HepG2 (cell line): ENCODE data around the gene GPC6. TPM values are rescaled to one million over a fixed set of nuclear protein-coding genes. Genes with fewer than 3 reads are reported as not detected.

Experiments used
- ATAC-seq: fragments of 200-7000 bp; cut with Tn5 transposase; 3 replicates; pipeline ENCODE4 v1.9.1; 2020; ENCODE audit warnings: mild to moderate bottlenecking, moderate library complexity
- BruUV-seq: library from RNA; stranded (reverse); fragments of 400-500 nt; replicated peaks from 2 replicates; lab custom pipeline; 2021; lab: Mats Ljungman, UMichigan
- CTCF ChIA-PET: fragments of 300-600 bp; formaldehyde crosslinking; extraction: SDS; loops from one replicate; lab custom pipeline; 2021; ENCODE audit warnings: low total read pairs, inconsistent platforms, low intra/inter-chr PET ratio; lab: Yijun Ruan, JAX
- POLR2A ChIA-PET: fragments of 350-600 bp; sonication (Branson Sonifier 250); formaldehyde crosslinking; loops from one replicate; lab custom pipeline; 2020; ENCODE audit warnings: antibody characterized with exemption, inconsistent platforms; lab: Yijun Ruan, JAX
- DNase-seq: peaks from one replicate; pipeline ENCODE4 v3.0.0-alpha.2; 2015; ENCODE audit warnings: low spot score
- FAIRE-seq: peaks from 3 replicates; lab custom pipeline; 2011; peaks lifted over from hg19 to GRCh38; lab: Jason Lieb, UNC
- H2AFZ ChIP-seq: one replicate; pipeline ENCODE4 v1.6.1; 2011; ENCODE audit warnings: low read length, inconsistent platforms
- H3K27ac ChIP-seq: fragments of 300-600 bp; 3 replicates; pipeline ENCODE4 v1.8.0; 2011; ENCODE audit warnings: mixed run types, mild to moderate bottlenecking, mixed read lengths, low read length, inconsistent platforms; ENCODE audit not compliant: insufficient read depth; ENCODE audit errors: extremely low read length
- H3K27me3 ChIP-seq, 2 experiments: fragments of 200-600 bp in 1 of 2; 2 replicates in 1 of 2; 3 replicates in 1 of 2; pipeline versions ENCODE4 v1.6.0 to v1.8.0; 2011; ENCODE audit warnings: low read length in 2 of 2, mild to moderate bottlenecking in 2 of 2, moderate library complexity in 2 of 2, inconsistent platforms in 1 of 2; ENCODE audit not compliant: insufficient read depth in 2 of 2, control insufficient read depth in 1 of 2
- H3K36me3 ChIP-seq, 2 experiments: fragments of 200-600 bp in 1 of 2; replicated peaks in 1 of 2; 2 replicates in 1 of 2; 3 replicates in 1 of 2; pipeline versions ENCODE4 v1.5.1 to v1.8.0; 2011; ENCODE audit warnings: low read length in 2 of 2, inconsistent platforms in 1 of 2; ENCODE audit not compliant: insufficient read depth in 2 of 2, control insufficient read depth in 1 of 2
- H3K4me1 ChIP-seq: 2 replicates; pipeline ENCODE4 v1.5.1; 2012; ENCODE audit warnings: low read length, inconsistent platforms; ENCODE audit not compliant: insufficient read depth
- H3K4me2 ChIP-seq: 2 replicates; pipeline ENCODE4 v1.6.0; 2011; ENCODE audit warnings: low read depth, low read length, inconsistent platforms
- H3K4me3 ChIP-seq, 3 experiments: fragments of 200-600 bp in 1 of 3; sonication (generic), shearing (Covaris generic) in 1 of 3; replicated peaks in 1 of 3; 2 replicates each; pipeline ENCODE4 v1.5.1; 2011 to 2016; ENCODE audit warnings: low read length in 3 of 3, inconsistent platforms in 2 of 3, low read depth in 2 of 3, mild to moderate bottlenecking in 2 of 3, control low read depth in 1 of 3, mixed read lengths in 1 of 3; ENCODE audit not compliant: insufficient read depth in 1 of 3
- H3K79me2 ChIP-seq: one replicate; pipeline ENCODE4 v1.6.1; 2011; ENCODE audit warnings: low read length, inconsistent platforms; ENCODE audit not compliant: insufficient read depth
- H3K9ac ChIP-seq: 2 replicates; pipeline ENCODE4 v1.6.0; 2011; ENCODE audit warnings: mild to moderate bottlenecking, low read depth, low read length, inconsistent platforms; ENCODE audit not compliant: insufficient read depth
- H3K9me3 ChIP-seq: 2 replicates; pipeline ENCODE4 v1.5.1; 2012; ENCODE audit warnings: mild to moderate bottlenecking, low read length
- H4K20me1 ChIP-seq: 2 replicates; pipeline ENCODE4 v1.6.0; 2011; ENCODE audit warnings: inconsistent platforms, mild to moderate bottlenecking, low read length, moderate library complexity; ENCODE audit not compliant: insufficient read depth
- AKAP8 ChIP-seq: sonication (generic); formaldehyde crosslinking; IDR thresholded peaks from 2 replicates; pipeline ENCODE4 v1.5.1; 2020; ENCODE audit warnings: mild to moderate bottlenecking, missing genetic modification reagents
- BCLAF1 ChIP-seq: fragments of 450-650 bp; IDR thresholded peaks from 2 replicates; pipeline ENCODE4 v1.6.1; 2017; ENCODE audit warnings: mild to moderate bottlenecking
- CREM ChIP-seq, 2 experiments: sonication (generic) in 1 of 2; formaldehyde crosslinking in 1 of 2; IDR thresholded peaks; 2 replicates each; pipeline versions ENCODE4 v1.4.0 to v1.6.1; 2016 to 2020; ENCODE audit warnings: antibody characterized with exemption in 1 of 2, mild to moderate bottlenecking in 1 of 2, missing genetic modification reagents in 1 of 2
- ESRRA ChIP-seq: sonication (generic); formaldehyde crosslinking; IDR thresholded peaks from 2 replicates; pipeline ENCODE4 v1.5.1; 2020; ENCODE audit warnings: mild to moderate bottlenecking, low read depth, missing genetic modification reagents
- KLF16 ChIP-seq, 2 experiments: sonication (generic) in 1 of 2; formaldehyde crosslinking in 1 of 2; IDR thresholded peaks; 2 replicates each; pipeline versions ENCODE4 v1.6.1 to v1.8.0; 2016 to 2023; ENCODE audit warnings: missing genetic modification reagents in 2 of 2, missing compliant biosample characterization in 1 of 2
- TIGD3 ChIP-seq: sonication (generic); formaldehyde crosslinking; IDR thresholded peaks from 2 replicates; pipeline ENCODE4 v1.5.1; 2020; ENCODE audit warnings: mild to moderate bottlenecking, missing genetic modification reagents, borderline replicate concordance
- TSC22D2 ChIP-seq: sonication (generic); formaldehyde crosslinking; IDR thresholded peaks from 2 replicates; pipeline ENCODE4 v1.5.1; 2020; ENCODE audit warnings: missing genetic modification reagents, mild to moderate bottlenecking, borderline replicate concordance
- U2AF2 ChIP-seq: fragments of 200-400 bp; formaldehyde crosslinking; IDR thresholded peaks from 2 replicates; pipeline ENCODE4 v1.6.1; 2017; ENCODE audit warnings: low read depth, mild to moderate bottlenecking, low read length
- ZNF20 ChIP-seq: sonication (generic); formaldehyde crosslinking; IDR thresholded peaks from 2 replicates; pipeline ENCODE4 v1.4.0; 2020; ENCODE audit warnings: mild to moderate bottlenecking, moderate library complexity, missing genetic modification reagents
- ZNF576 ChIP-seq: sonication (generic); formaldehyde crosslinking; IDR thresholded peaks from 2 replicates; pipeline ENCODE4 v1.4.0; 2020; ENCODE audit warnings: mild to moderate bottlenecking, missing genetic modification reagents
- ZNF615 ChIP-seq: sonication (generic); formaldehyde crosslinking; IDR thresholded peaks from 2 replicates; pipeline ENCODE4 v1.5.0; 2020; ENCODE audit warnings: mild to moderate bottlenecking, missing genetic modification reagents, borderline replicate concordance
- ZNF672 ChIP-seq: sonication (generic); formaldehyde crosslinking; IDR thresholded peaks from 2 replicates; pipeline ENCODE4 v1.8.1; 2022; ENCODE audit warnings: missing genetic modification reagents
- WGBS: methylation state at CpG from one replicate; pipeline ENCODE4 v1.1.6; 2017; ENCODE audit warnings: low lambda C conversion rate; 5-methylcytosine and 5-hydroxymethylcytosine counted together
- in situ Hi-C: cut with HindIII; loops from 2 replicates; pipeline ENCODE4 v1.10.0; 2017; ENCODE audit warnings: low pct_unique_long_range_greater_than_20kb; ENCODE audit not compliant: extremely low pct_ligation_motif_present
- intact Hi-C: fragments of 100-400 bp; cut with micrococcal nuclease; formaldehyde crosslinking; loops from one replicate; pipeline ENCODE4 v1.10.0; 2022; ENCODE audit not compliant: unreplicated experiment
- polyA plus RNA-seq, 8 experiments: library from polyadenylated mRNA; depleted of rRNA in 3 of 8; stranded (reverse) in 7 of 8; unstranded in 1 of 8; fragments of >200 nt; fragmentation: Illumina TruSeq in 4 of 8; extraction: Trizol in 4 of 8; gene quantifications; 2 replicates each; pipeline versions ENCODE4 v1.2.1 to v1.2.3, GENCODE V29; 2011 to 2016; ENCODE audit warnings: low read depth in 4 of 8, missing spikeins in 1 of 8, mixed read lengths in 1 of 8; ENCODE audit not compliant: insufficient read depth in 1 of 8
- total RNA-seq, 5 experiments: library from RNA; depleted of rRNA; stranded (reverse); fragments of >200 nt; fragmentation: Illumina TruSeq; extraction: Trizol; gene quantifications; 2 replicates each; pipeline ENCODE4 v1.2.3, GENCODE V29; 2016; ENCODE audit warnings: low read depth in 1 of 5

Gene GPC6
- total and polyA plus RNA-seq, 2 of the 13 experiments (the other 11 are each of a cell fraction or from before 2014, with no cell fraction given): 24.5 to 33.9 TPM

GRCh38 chr13:94162289-94162688 is 935.7 kb downstream of the GPC6 start:
- Histone ChIP-seq H3K4me1 (no peaks in the 10 kb centered on the region), H4K20me1 (no peaks in the 10 kb centered on the region), H3K4me2 (no peak overlapping the region), H3K27me3 (no peaks in the 10 kb centered on the region), H3K9me3 (peaks cover 5% of the 10 kb centered on the region; the same call in 1 of the 2 replicates), H3K4me3 (no peak overlapping the region), H3K9ac (no peak overlapping the region), H3K36me3 (no peaks in the 10 kb centered on the region; a peak in 1 of 5 replicates), H3K79me2 (no peaks in the 10 kb centered on the region), H2AFZ (no peak overlapping the region), H3K27ac (no peak overlapping the region)
- 100% methylated on average over 2 of the region's 2 CpGs for WGBS
- DNase-seq (no peak), FAIRE-seq (no peak), ATAC-seq (no peak)
- in situ Hi-C loops (no loop called here), intact Hi-C loops (no loop called here)
- CTCF ChIA-PET: no interaction called here
- TF ChIP-seq ZNF615: no peak
- TF ChIP-seq ZNF576: no peak
- TF ChIP-seq BCLAF1: no peak
- TF ChIP-seq ESRRA (CRISPR knock-in tag): no peak
- BruUV-seq: no TSS peak
- POLR2A ChIA-PET: no interaction called here

GRCh38 chr13:94163535-94163934 is 936.9 kb downstream of the GPC6 start:
- CTCF ChIA-PET: no interaction called here
- no peak overlapping the region for H3K9ac ChIP-seq
- intact Hi-C loops (no loop called here), in situ Hi-C loops (no loop called here)
- H3K4me2 ChIP-seq: no peak overlapping the region
- FAIRE-seq (no peak), DNase-seq (no peak), ATAC-seq (no peak)
- H2AFZ ChIP-seq: no peak overlapping the region
- no peaks in the 10 kb centered on the region; a peak in 1 of 5 replicates for H3K36me3 ChIP-seq
- H3K4me3 ChIP-seq: no peak overlapping the region
- H3K9me3 ChIP-seq: peaks cover 5% of the 10 kb centered on the region; the same call in 1 of the 2 replicates
- H3K4me1 ChIP-seq: no peaks in the 10 kb centered on the region
- no TSS peak for BruUV-seq
- POLR2A ChIA-PET: no interaction called here
- H4K20me1 ChIP-seq: no peaks in the 10 kb centered on the region
- 92% methylated on average over 1 of the region's 1 CpG for WGBS
- no peak overlapping the region for H3K27ac ChIP-seq
- no peaks in the 10 kb centered on the region for H3K79me2 ChIP-seq
- no peak for TF ChIP-seq ZNF20
- TF ChIP-seq AKAP8 (CRISPR knock-in tag): no peak
- no peak for TF ChIP-seq U2AF2
- TF ChIP-seq TIGD3 (CRISPR knock-in tag): no peak
- TF ChIP-seq KLF16 (CRISPR knock-in tag; IDR thresholded peaks at IDR 0.05): no peak
- TF ChIP-seq CREM (IDR thresholded peaks at IDR 0.05): no peak
- TF ChIP-seq CREM (CRISPR knock-in tag; IDR thresholded peaks at IDR 0.05): no peak
- no peak for TF ChIP-seq ZNF672
- no peak for TF ChIP-seq TSC22D2 (CRISPR knock-in tag)
- H3K27me3 ChIP-seq: no peaks in the 10 kb centered on the region
